Natural killer cell (primary cell): ENCODE data around the gene UBE2G2. TPM values are rescaled to one million over a fixed set of nuclear protein-coding genes. Genes with fewer than 3 reads are reported as not detected.

Experiments used
- ATAC-seq, 3 donors: fragments of 150-1000 bp in 2 of 3; fragments of 200-7000 bp in 1 of 3; cut with Tn5 transposase; 1 replicate in 1 of 3; 2 replicates in 2 of 3; pipeline ENCODE4 v1.10.0; 2021; ENCODE audit warnings: mild to moderate bottlenecking in 2 of 3, moderate library complexity in 2 of 3
- DNase-seq, 2 donors: peaks; one replicate each; pipeline versions ENCODE4 v3.0.0 to v3.0.0-alpha.2; 2013 to 2021; ENCODE audit warnings: mixed read lengths in 1 of 2
- H3K27ac ChIP-seq: one replicate; pipeline ENCODE4 v1.5.1; 2013; ENCODE audit warnings: mild to moderate bottlenecking, low read length
- H3K27me3 ChIP-seq: one replicate; pipeline ENCODE4 v1.6.1; 2013; ENCODE audit warnings: low read length; ENCODE audit not compliant: control insufficient read depth, insufficient read depth
- H3K36me3 ChIP-seq: one replicate; pipeline ENCODE4 v1.6.1; 2013; ENCODE audit warnings: low read length; ENCODE audit not compliant: control insufficient read depth, insufficient read depth
- H3K4me1 ChIP-seq: one replicate; pipeline ENCODE4 v1.6.1; 2013; ENCODE audit warnings: low read length; ENCODE audit not compliant: control insufficient read depth, insufficient read depth
- H3K4me3 ChIP-seq: one replicate; pipeline ENCODE4 v1.5.1; 2013; ENCODE audit warnings: low read length
- H3K9me3 ChIP-seq: one replicate; pipeline ENCODE4 v1.6.1; 2013; ENCODE audit warnings: low read length; ENCODE audit not compliant: control insufficient read depth, insufficient read depth
- H3K27ac Mint-ChIP-seq, 2 donors: one replicate each; pipeline ENCODE4 v1.8.0; 2022; ENCODE audit warnings: mild to moderate bottlenecking in 2 of 2, mixed read lengths in 2 of 2, moderate library complexity in 1 of 2
- H3K27me3 Mint-ChIP-seq, 2 donors: one replicate each; pipeline ENCODE4 v1.8.0; 2022; ENCODE audit warnings: low read depth in 2 of 2, mixed read lengths in 2 of 2
- H3K36me3 Mint-ChIP-seq: one replicate; pipeline ENCODE4 v1.8.0; 2022; ENCODE audit warnings: mixed read lengths
- H3K4me1 Mint-ChIP-seq, 2 donors: one replicate each; pipeline ENCODE4 v1.8.0; 2022; ENCODE audit warnings: mixed read lengths in 2 of 2
- H3K4me3 Mint-ChIP-seq: one replicate; pipeline ENCODE4 v1.8.0; 2022; ENCODE audit warnings: mild to moderate bottlenecking, moderate library complexity, mixed read lengths
- H3K9me3 Mint-ChIP-seq, 2 donors: one replicate each; pipeline ENCODE4 v1.8.0; 2022; ENCODE audit warnings: mixed read lengths in 2 of 2
- CTCF ChIP-seq: fragments of 200-600 bp; IDR thresholded peaks from one replicate; pipeline ENCODE4 v1.8.0; 2022; ENCODE audit warnings: antibody characterized with exemption
- WGBS: methylation state at CpG from one replicate; pipeline ENCODE4 v1.1.7; 2013; ENCODE audit warnings: missing lambda C conversion rate; ENCODE audit not compliant: insufficient coverage; 5-methylcytosine and 5-hydroxymethylcytosine counted together
- intact Hi-C: fragments of 100-400 bp; cut with micrococcal nuclease; formaldehyde crosslinking; loops from one replicate; pipeline ENCODE4 v1.14.2; 2022
- total RNA-seq, 4 donors: library from RNA; stranded (reverse); fragments of 120-200 nt in 1 of 4; gene quantifications; one replicate each; pipeline versions ENCODE4 v1.2.3 to v1.2.4, GENCODE V29; 2013 to 2022

Gene UBE2G2
- total RNA-seq, 3 donors from 2014 or later (not counting 1 experiment from before 2014, with no cell fraction given) = 89.1 to 109 (median 107) TPM

- intact Hi-C loops = no loop called here
- Mint-ChIP-seq H3K27me3 (peaks cover 8% of the 10 kb centered on the region in 2 donors), H3K9me3 (no peaks in the 10 kb centered on the region), H3K36me3 (no peaks in the 10 kb centered on the region), H3K4me1 (no peaks in the 10 kb centered on the region), H3K27ac (no peak overlapping the region), H3K4me3 (no peak overlapping the region)
- Histone ChIP-seq H3K27me3 (peaks cover 3% of the 10 kb centered on the region), H3K27ac (no peak overlapping the region), H3K4me3 (no peak overlapping the region), H3K4me1 (no peaks in the 10 kb centered on the region), H3K9me3 (no peaks in the 10 kb centered on the region), H3K36me3 (no peaks in the 10 kb centered on the region)
- ATAC-seq (no peak), DNase-seq (no peak)
- no peak for TF ChIP-seq CTCF
- WGBS = 30% methylated on average over 11 of the region's 12 CpGs
These were observed 51.0 kb downstream of the UBE2G2 start for GRCh38 chr21:44750675-44751025.

GRCh38 chr21:44749759-44750674, 51.6 kb downstream of the UBE2G2 start:
- 87% methylated on average over 45 of the region's 47 CpGs for whole genome bisulfite sequencing
- Mint-ChIP-seq H3K9me3 (no peaks in the 10 kb centered on the region), H3K36me3 (no peaks in the 10 kb centered on the region), H3K27ac (no peak overlapping the region), H3K4me3 (no peak overlapping the region), H3K27me3 (peaks cover 8 to 10% of the 10 kb centered on the region in 2 donors), H3K4me1 (no peaks in the 10 kb centered on the region)
- no peaks in the 10 kb centered on the region for H3K9me3 ChIP-seq
- H3K27ac ChIP-seq = no peak overlapping the region
- no peak for TF ChIP-seq CTCF
- peaks cover 3% of the 10 kb centered on the region for H3K27me3 ChIP-seq
- intact Hi-C loops = no loop called here
- ATAC-seq (no peak), DNase-seq (no peak)
- no peaks in the 10 kb centered on the region for H3K4me1 ChIP-seq
- no peaks in the 10 kb centered on the region for H3K36me3 ChIP-seq
- no peak overlapping the region for H3K4me3 ChIP-seq

GRCh38 chr21:44749116-44749758, 52.4 kb downstream of the UBE2G2 start:
- H3K27me3 Mint-ChIP-seq = peaks cover 8 to 10% of the 10 kb centered on the region in 2 donors
- H3K36me3 Mint-ChIP-seq = no peaks in the 10 kb centered on the region
- H3K27me3 ChIP-seq = peaks cover 3% of the 10 kb centered on the region

More at GRCh38 chr21:44749116-44749758, 52.4 kb downstream of the UBE2G2 start:
- Mint-ChIP-seq H3K4me3 (no peak overlapping the region), H3K27ac (no peak overlapping the region), H3K4me1 (no peaks in the 10 kb centered on the region), H3K9me3 (no peaks in the 10 kb centered on the region)
- WGBS = 69% methylated on average over 26 of the region's 26 CpGs
- Histone ChIP-seq H3K27ac (no peak overlapping the region), H3K36me3 (no peaks in the 10 kb centered on the region), H3K9me3 (no peaks in the 10 kb centered on the region), H3K4me1 (no peaks in the 10 kb centered on the region), H3K4me3 (no peak overlapping the region)
- TF ChIP-seq CTCF = no peak
- intact Hi-C loops = no loop called here
- no peak for DNase-seq
- ATAC-seq = no peak
